CD4-positive, alpha-beta T cell treated with Interleukin-4 for 1 hour (primary cell): ENCODE results near the gene AFAP1L1.
"Not testable (repeated sequence)": the region's sequence is repeated elsewhere in the genome, so short reads cannot be mapped to it uniquely, and the experiment has no call there.

Experiments
- DNase-seq, 2 donors: peaks; one replicate each; pipeline ENCODE4 v3.0.0-alpha.2; 2020 to 2022

The AFAP1L1 gene

DNA sequence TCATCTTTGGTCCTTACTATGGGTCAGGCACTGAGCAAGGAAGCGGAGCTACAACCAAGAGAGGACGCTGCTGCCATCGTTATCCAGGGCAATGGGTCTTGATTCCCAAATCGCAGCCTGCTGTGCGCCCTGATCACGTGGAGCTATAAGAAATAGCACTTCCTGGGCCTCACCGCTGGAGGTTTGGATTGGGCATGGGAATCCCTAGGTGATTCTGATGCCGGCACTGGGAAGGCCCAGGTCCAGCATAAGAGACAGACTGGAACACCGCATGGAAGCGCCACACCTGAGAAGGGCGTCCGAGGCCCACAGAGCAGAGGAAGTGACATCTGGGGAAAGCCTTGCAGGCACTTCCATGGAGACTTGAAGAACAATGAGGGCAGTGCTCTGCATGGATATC, 104.4 kb downstream of the AFAP1L1 start:
- DNase-seq: no peak

DNA sequence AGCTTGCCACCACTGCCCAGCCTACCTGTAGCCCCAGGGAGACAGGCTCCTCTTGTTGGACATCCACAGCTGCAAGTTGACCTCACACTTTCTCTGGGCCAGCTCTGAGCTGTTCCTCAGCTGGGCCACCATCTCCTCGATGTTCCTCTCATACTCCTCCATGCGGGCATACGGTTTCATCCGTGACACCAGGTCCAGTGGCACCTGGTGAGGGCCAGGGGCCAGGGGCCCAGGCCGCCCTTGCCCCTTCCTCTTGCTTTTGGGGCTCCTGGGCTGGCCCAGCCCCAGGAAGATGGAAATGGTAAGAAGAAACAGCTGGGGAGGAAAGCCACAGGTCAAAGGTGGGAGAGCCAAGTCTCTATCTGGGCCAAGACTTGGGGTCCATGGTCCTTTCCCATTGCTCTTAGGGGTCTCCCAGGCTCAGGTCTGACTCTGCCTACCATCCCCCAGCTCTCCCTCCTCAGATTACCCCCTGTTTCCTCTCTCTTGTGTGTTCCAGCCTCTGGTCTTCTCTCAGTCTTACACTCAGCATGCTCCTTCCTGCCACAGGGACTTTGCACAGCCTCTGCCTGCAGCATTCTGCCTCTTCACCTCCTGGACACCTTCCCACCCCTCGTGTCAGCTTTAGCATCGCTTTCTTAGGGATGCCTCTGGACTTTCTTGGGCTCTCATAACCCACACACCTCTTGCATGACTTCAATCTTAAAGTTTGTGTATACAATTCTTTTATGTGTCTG, 105.2 kb downstream of the AFAP1L1 start:
- no peak for DNase-seq

DNA sequence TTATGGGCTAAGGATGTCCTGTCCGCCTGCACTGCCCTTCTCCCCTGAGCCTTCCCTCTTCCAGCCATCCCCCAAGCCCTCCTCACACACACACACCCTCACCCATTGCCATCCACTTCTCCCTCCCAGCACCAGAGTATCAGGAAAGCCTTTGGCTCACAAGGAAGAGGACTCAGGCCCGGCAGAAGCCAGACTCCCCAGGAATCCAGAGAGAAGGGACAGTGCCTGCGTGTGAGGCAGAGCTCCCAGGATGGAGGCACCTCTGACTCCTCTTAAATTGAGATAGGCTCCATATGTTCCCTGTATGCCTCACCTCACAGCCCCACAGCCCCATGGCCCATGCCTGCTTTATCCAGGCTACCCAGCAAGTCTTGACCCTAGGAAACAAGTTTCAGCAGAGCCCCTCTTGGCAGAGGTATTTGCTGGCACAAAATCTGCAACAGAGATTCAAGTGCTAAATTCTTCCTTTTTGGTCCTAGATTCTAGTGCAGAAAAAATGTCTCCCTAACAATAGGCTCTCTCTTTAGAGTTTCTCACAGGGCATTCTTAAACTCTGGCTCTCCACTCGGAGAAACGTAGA, 106.7 kb downstream of the AFAP1L1 start:
- no peak for DNase-seq

DNA sequence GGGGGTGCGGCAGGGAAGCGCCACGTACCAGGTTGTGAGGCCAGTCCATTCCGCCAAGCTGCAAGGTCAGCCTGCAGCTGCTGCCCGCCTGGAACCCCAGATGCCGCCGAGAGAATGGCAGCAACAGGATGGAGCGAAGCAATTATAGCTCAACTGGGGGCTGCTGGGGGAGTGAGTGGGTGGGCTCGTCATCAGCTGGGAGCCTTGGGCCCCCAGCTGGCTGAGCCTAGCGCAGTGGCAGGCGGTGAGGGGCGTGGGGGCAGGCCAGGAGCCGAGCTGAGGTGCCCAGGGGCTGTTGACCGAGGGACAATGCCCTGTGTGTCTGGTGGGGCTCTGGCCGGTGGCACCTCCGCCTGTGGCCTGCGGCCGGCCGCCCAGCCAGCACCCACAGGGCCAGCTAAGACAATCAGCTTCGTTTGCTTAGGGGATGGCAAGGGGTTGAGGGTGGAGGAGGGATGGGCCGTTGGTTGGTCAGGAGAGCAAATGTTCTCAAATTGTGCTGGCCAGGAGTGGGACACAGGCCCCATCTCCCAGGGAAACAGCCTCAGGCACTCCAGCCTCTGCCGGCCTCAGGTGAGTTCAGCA, 107.6 kb downstream of the AFAP1L1 start, which contains the start of gene IL17B:
Gene IL17B (minus strand): TSS at position 116 of the 585 bp plus-strand sequence. CDS start 67 bp downstream, at position 49.
- no peak for DNase-seq

DNA sequence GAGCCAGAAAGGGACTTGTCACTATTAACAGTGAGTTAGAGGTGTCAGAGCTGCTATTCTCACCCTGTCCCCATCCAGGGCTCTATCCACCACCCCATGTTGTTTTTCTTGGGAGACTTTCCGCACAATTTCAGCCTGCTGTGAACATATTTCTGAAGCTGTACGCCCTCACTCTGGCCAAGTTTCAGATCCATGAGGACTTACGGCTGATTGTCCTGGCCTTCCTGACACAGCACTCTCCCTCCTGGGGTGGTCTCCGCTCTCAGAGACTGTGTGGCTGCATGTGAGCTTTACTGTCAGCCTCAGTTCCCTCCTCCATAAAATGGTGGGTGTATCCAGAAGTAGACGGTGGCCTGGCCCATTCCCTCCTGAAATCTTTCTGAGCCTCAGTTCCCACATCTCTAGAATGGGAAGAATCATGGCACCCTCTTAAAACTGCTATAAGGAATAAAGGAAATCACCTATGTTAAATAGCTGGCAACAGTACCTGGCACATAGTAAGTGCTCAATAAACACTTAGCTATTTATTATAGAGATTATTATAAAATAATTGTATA, 108.2 kb downstream of the AFAP1L1 start:
- no peak for DNase-seq

DNA sequence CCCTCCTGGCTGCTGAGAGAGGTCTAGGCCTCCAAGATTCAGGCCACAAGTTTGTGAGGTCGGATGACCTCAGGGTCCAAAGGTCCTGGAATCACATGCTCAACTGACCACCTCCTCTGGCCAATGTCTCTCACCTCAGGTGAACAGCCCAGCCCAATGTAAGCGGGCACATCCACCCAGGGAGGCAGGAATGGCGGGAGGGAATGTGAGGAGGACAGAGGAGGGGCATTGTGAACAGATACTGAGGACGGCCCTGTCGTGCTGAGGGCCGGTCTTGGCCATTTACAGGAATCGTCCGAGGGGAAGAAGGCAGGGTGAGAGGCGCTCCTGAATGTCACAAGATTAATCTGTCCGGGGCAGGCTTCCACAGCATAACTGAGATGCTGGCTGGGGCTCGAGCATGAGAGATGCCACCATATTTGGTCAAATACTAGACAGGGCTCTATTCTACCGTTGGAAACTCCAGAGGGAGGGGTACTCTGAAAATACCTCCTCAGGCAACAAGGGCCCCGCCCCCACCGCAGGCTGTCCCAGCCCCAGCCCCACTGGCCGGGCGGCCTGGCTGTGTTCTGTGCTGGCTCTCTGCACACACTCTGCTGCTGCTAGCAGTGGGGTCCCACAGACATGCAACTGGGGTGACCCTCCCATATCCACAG, 108.9 kb downstream of the AFAP1L1 start:
- DNase-seq: no peak

DNA sequence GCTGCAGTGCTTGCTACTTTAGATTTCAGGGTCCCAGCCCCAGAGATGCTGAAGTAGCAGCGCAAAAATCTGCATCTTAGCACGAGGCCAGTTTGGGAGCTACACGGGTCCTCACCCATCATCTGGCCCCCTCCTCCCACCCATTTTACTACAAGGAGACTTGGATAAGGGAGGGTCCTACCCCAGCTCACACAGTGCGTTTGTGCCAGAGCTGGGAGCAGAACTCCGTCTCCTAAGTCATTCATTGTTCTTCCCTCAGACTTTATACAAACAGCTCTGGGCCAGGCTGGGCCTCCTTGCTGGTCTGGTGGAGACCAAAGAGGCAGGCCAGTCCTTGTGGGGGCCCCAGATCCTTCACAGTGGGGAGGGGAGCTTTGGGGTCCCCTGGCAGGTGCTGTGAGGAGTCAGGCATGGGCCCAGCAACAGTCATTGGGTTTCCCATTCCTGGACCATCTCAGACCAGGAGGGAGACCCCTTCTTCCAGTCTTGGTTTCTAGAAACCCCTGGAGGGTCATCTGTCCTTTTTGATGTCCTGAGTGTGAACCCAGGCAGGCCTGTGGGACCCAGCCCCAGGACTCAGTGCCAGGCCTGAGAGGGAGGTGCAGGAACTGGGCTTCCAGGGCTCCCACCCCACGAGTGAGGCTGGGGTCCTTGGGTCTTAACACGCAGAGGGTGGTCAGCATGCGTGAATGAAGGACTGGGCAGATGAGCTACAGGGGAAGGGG, 109.8 kb downstream of the AFAP1L1 start:
- DNase-seq: no peak

DNA sequence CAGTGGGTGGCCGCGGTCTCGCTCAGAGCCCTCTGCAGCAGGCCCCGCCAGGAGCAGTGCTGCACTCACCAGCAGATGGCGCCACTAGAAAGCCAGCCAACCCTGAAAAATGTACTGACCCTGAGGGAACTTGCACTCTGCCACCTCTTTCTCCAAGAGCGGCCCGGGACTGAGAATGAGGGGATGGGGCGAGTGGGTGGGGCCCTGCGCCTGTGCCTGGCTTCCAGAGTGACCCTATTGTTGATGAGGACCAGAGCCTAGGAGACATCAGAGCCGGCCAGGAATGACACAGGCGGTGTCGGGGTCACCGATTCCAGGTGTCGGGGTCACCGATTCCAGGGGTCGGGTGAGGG, 110.3 kb downstream of the AFAP1L1 start:
- peak; percentile 57 to 65 for DNase-seq

DNA sequence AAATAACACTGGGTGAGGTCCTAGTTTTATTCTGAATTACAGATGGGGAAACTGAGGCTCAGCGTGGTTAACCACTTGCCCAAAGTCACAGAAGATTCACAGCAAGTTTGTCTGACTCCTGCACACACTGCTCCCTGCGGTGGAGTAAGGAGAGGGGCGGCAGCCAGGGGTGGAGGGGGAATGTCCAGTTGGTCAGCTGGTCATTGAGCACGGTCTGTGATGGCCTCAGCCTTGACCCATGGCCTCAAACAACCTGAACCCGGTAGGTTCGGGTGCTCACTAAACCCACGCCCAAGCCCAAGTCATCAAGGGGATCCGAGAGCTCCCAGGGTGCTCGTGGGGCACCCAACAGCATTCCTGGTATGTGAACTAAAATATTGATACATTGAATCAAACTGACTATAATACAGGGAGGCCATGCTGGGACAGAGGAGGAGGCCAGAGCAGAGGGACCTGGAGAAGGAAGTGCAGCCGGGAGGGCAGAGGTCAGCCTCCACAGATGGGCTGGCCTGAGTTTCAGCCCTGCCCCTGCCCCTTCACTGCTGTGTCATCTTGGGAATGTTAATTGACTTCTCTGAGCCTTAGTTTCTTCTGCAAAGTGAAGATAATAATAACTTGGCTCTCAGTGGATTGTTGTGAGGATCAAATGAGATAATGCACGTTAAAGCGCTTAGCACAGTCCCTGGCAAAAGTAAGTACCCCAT, 111.0 kb downstream of the AFAP1L1 start:
- no peak for DNase-seq

DNA sequence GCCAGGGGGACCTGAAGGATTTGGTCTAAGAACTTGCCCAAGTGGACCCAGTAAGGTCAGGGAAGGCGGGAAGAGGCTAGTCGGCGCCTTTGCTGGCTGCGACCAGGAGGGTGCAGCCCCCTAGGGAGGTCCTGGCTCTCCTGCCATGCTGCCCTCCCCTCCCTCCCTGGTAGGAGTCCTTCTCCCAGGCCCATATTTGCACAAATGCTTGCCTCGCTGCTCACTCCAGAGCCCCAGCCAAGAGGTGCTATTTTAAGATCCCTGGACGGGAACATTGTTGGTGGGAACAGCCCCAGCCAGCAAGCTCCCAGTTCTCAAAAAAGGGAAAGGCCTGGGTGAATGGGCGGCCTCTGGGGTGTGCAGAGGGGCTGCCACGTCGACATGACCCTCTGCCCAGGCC, 111.7 kb downstream of the AFAP1L1 start:
- no peak for DNase-seq

DNA sequence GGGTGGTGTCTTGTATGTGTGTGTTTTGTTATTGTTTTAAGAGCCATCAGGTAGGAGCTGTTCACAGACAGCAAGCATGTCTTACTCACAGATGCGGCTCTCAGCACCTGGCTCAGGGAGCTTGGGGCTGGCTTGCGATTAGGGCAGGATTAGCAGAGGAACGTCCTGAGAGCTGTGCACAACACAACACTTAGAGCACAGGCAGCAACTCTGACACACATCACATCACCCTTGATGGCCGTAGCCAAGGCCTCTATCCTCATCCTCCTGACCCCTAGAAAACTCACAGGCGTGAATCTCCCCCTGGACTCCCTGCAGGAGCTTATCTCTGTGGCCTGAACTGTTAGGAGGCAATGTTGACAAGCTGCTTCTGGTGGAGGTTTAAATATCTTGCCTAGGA, 114.5 kb downstream of the AFAP1L1 start:
- DNase-seq: no peak

DNA sequence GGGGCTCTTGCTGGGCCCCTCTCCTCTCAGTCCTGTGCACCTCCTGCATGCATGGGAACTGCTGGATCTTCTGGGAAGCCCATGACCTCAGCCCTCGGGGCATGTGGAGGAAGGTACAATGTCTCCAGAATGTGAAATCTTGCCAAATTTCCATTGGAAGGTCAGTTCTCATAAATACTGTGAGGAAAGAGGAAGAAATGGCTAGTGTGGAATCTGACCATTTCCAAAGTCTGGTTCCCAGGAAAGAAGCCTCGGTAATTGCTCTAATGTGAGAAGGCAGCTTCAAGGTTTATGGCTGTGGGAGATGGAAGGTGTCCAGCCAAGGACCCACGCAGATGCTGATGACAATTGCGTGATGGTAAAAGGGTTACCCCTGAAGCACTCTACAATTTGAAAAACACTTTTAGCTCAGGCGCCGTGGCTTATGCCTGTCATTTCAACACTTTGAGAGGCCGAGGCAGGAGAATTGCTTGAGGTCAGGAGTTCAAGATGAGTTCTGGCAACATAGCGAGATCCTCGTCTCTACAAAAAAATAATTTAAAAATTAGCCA, 115.5 kb downstream of the AFAP1L1 start:
- DNase-seq: no peak

DNA sequence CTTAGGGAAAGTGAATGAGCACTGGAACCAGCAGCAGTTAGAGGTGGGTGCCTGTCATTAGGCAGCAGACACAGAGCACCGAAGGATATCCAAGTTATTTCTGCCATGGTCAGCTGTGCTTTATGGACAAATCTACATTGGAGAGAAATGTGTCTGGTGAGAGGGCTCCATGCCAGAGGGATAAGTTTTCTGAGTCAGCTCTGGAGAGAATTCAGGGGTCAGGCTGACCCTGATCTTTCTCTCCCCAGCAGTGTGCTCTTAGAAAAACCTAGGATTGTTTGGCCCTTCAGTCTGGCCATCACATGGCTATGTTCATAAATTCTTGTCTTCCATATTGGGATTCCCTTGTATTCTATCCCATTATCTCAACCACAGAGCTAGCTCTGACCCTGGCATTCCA, 116.3 kb downstream of the AFAP1L1 start:
- DNase-seq: no peak

DNA sequence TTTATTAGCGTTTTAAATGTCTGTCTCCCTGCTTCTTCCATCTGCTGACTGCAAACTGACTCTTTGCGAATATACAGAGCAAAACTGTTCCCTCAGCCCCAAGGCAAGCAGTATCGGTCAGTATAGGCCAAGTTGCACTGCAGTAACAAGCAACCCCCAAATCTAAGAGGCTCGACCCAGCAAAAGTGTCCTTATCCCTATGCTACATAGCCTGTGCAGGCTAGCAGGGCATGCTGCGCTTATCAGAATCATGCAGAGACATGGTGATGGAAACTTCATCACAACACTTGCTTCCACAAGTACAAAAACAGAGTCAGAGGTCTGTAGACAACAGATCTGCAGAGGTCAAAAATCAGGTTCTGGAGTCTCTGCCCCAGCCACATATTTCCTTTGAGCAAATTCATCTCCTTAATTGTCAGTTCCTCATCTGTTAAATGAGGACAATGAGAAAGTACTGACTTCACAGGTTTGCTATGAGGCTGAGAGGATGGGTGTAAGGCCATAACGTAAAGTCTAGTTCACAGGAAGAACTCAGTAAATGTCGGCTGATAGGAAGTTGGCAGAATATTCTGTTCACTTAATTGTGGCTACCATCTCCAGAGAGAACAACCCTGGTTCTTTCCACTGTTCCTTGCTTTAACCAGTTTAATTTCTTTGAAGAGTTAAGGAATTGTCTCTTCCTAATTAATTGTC, 117.0 kb downstream of the AFAP1L1 start:
- DNase-seq: no peak

DNA sequence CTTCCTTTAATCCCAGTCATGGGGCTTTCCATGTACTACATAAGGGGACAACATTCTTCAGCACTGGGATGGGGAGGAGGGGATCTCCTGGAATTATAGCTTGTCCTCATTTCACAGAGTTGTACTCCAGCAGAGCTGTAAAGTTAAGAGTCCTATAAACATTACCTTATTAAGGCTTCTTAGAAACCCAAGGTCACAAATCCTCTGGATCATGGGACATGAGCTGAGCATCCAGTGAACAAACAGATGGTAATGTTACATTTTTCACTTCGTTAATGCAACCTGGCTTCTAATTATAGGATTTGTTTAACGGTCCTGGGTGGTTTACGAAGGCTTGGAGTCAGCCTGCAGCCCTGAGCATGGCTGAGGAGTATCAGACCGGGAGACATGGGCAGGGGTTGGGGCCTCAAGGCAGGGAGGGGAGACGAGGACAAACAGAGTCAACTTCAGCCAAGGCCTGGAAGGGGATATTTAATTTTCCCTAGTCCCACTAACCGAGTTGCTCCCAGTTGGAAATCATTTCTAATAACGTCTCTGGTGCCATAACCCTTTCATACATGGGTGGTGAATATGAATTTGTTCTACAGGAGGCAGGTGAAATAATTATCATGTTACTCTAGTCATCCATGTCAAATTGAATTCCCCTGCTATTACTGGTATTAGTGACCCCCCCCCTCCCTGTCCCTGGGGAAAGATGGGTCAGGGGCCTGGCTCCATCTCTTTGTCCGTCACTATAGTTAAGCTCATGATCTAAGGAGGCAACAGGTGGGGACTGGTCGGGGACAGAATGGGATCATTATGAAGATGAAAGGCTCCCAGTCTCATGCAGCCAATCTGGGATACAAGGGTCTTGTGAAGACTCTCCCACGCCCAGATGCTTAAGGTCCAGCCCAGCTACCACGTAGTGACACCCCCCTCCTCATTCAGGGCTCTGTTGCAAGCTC, 118.2 kb downstream of the AFAP1L1 start:
- no peak for DNase-seq

DNA sequence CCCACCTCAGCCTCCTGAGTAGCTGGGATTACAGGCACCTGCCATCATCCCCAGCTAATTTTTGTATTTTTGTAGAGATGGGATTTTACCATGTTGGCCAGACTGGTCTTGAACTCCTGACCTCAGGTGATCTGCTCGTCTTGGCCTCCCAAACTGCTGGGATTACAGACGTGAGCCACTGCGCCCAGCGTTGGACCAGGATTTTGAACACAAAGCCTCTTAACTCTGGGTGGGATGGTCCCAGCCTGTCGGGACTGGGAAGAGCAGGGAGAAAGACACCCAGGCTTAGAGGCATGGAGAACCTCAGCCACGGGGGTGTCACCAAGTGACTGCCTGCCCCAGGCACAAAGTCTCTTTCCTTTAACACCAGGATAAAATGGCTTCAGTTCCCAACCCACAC, 119.4 kb downstream of the AFAP1L1 start:
- not testable (repeated sequence) for DNase-seq
